NCI-H345 (cell line): ENCODE data around the gene RHCG.

Source experiments
- DNase-seq: peaks from one replicate; lab custom pipeline; 2025; lab: John Stamatoyannopoulos, UW

Gene RHCG

GRCh38 chr15:89502867-89503595 lies 6.6 kb upstream of the RHCG start:
- no peak for DNase-seq

- no peak for DNase-seq
Measured at GRCh38 chr15:89501646-89502045, 5.3 kb upstream of the RHCG start.

- no peak for DNase-seq
Measured at GRCh38 chr15:89500397-89501270, 4.3 kb upstream of the RHCG start.

GRCh38 chr15:89499156-89499555 lies 2.8 kb upstream of the RHCG start:
- DNase-seq = no peak

- DNase-seq = no peak
Measured at GRCh38 chr15:89498574-89498906, 2.2 kb upstream of the RHCG start.

- no peak for DNase-seq
Measured at GRCh38 chr15:89497231-89497630, 848 bp upstream of the RHCG start.

GRCh38 chr15:89495638-89496145 lies 691 bp downstream of the RHCG start:
- no peak for DNase-seq

- DNase-seq = no peak
Measured at GRCh38 chr15:89494941-89495637, 1.3 kb downstream of the RHCG start.

- no peak for DNase-seq
Measured at GRCh38 chr15:89494031-89494430, 2.4 kb downstream of the RHCG start.

- no peak for DNase-seq
Measured at GRCh38 chr15:89492934-89493631, 3.3 kb downstream of the RHCG start.

GRCh38 chr15:89492111-89492641 lies 4.2 kb downstream of the RHCG start:
- DNase-seq = no peak

GRCh38 chr15:89490814-89491315 lies 5.5 kb downstream of the RHCG start:
- no peak for DNase-seq

- DNase-seq = peak; percentile 5
Measured at GRCh38 chr15:89490081-89490813, 6.1 kb downstream of the RHCG start.

GRCh38 chr15:89489376-89489775 lies 7.0 kb downstream of the RHCG start:
- DNase-seq = no peak

- no peak for DNase-seq
Measured at GRCh38 chr15:89487791-89488190, 8.6 kb downstream of the RHCG start.

- no peak for DNase-seq
Measured at GRCh38 chr15:89486726-89487050, 9.7 kb downstream of the RHCG start.

GRCh38 chr15:89483079-89483478 lies 13.3 kb downstream of the RHCG start:
- DNase-seq = no peak

- DNase-seq = no peak
Measured at GRCh38 chr15:89482139-89482538, 14.2 kb downstream of the RHCG start.

- no peak for DNase-seq
Measured at GRCh38 chr15:89480505-89480904, 15.9 kb downstream of the RHCG start.

- DNase-seq = no peak
Measured at GRCh38 chr15:89479173-89479572, 17.2 kb downstream of the RHCG start.
